Muscle of leg (tissue), 16 donors: ENCODE data around the gene DPEP3. TPM values are rescaled to one million over a fixed set of nuclear protein-coding genes. Genes with fewer than 3 reads are reported as not detected.
"Not testable (repeated sequence)": the region's sequence is repeated elsewhere in the genome, so short reads cannot be mapped to it uniquely, and the experiment has no call there.

Source experiments
- DNase-seq: peaks from one replicate; pipeline ENCODE4 v3.0.0; 2013
- H3K27ac ChIP-seq: one replicate; pipeline ENCODE4 v1.5.1; 2013; ENCODE audit warnings: mild to moderate bottlenecking, low read length, control low read depth
- H3K27me3 ChIP-seq: one replicate; pipeline ENCODE4 v1.6.1; 2013; ENCODE audit warnings: low read length; ENCODE audit not compliant: control insufficient read depth, insufficient read depth
- H3K36me3 ChIP-seq: one replicate; pipeline ENCODE4 v1.6.1; 2013; ENCODE audit warnings: low read length; ENCODE audit not compliant: control insufficient read depth, insufficient read depth
- H3K4me1 ChIP-seq: one replicate; pipeline ENCODE4 v1.6.1; 2013; ENCODE audit warnings: low read length; ENCODE audit not compliant: control insufficient read depth, insufficient read depth
- H3K4me3 ChIP-seq: one replicate; pipeline ENCODE4 v1.5.1; 2013; ENCODE audit warnings: low read length, control low read depth
- H3K9me3 ChIP-seq: replicated peaks from 2 replicates; pipeline ENCODE4 v1.6.1; 2013; ENCODE audit warnings: low read depth, low read length; ENCODE audit not compliant: control insufficient read depth
- WGBS: methylation state at CpG from one replicate; pipeline ENCODE4 v1.1.5; 2013; ENCODE audit warnings: missing lambda C conversion rate; ENCODE audit not compliant: insufficient coverage; 5-methylcytosine and 5-hydroxymethylcytosine counted together
- long read RNA-seq, 11 donors: transcript quantifications; one replicate each; lab custom pipeline, GENCODE V29; 2026
- polyA plus RNA-seq, 8 donors: library from polyadenylated mRNA; unstranded; fragments of 120-200 nt; gene quantifications; one replicate each; pipeline versions ENCODE4 v1.2.1 to v1.2.3, GENCODE V29; 2013; ENCODE audit warnings: inconsistent platforms in 1 of 8, low replicate concordance in 1 of 8; ENCODE audit not compliant: insufficient read length in 8 of 8, insufficient read depth in 1 of 8
- total RNA-seq: library from RNA; stranded (reverse); fragments of 120-200 nt; gene quantifications from one replicate; pipeline ENCODE4 v1.2.4, GENCODE V29; 2013

DPEP3 gene
- 0.04 TPM for total RNA-seq
- under 1 TPM in 4 of 8 donors, not detected in 4; 0.05 to 0.15 (median 0.11) TPM for polyA plus RNA-seq
- long read RNA-seq, donor 1 = 0 reads
- long read RNA-seq, donor 2 = 0 reads
- long read RNA-seq, donor 3 = 0 reads
- long read RNA-seq, donor 4 = 0 reads
- long read RNA-seq, donor 5 = 0 reads
- long read RNA-seq, donor 6 = 0 reads
- long read RNA-seq, donor 7 = 0 reads
- long read RNA-seq, donor 8 = 0 reads
- long read RNA-seq, donor 9 = 0 reads
- long read RNA-seq, donor 10 = 0 reads
- long read RNA-seq, donor 11 = 0 reads

DNA sequence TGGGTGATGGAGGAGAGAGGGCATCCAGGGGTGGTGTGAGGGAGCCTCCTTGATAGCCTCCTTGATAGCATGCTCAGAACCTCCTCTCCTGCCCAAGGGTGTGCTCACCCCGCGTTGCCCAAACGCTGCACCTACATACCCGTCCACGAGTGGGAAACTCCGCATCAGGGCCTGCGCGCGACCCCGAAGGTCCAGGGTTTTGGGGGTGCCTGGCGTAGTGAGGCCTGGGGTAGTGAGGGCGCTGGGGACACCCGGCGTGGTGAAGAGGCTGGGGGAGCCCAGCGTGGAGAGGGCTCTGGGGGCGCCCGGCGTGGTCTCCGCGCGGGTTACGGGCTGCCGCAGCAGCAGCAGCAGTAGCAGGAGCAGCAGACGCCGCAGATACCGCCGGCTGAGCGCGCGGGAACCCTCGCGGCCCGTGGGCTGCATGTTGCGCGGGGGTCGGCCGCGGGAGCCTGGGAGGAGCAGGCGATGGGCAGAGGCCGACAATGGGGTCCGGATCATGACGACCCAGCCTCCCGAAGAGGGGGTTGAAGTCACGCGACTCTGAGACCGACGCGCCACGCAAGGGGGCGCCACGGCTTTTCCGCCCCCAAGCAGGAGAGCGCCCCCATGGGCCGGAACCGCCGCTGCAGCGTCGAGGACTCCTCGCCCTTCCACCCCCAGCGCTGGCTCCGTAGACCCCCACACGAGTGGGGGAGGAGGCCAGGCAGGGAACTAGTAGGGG lies at the start of gene DPEP3:
TSS of gene DPEP3 (minus strand) at position 545 of the 724 bp plus-strand sequence. CDS start at position 426, 119 bp downstream.
- peaks cover 21% of the 10 kb centered on the region for H3K27me3 ChIP-seq
- DNase-seq = no peak
- no peak within 1 kb of the TSS for H3K4me3 ChIP-seq
- H3K36me3 ChIP-seq = no peaks in the 10 kb centered on the region
- H3K9me3 ChIP-seq = no peaks in the 10 kb centered on the region
- 56% methylated on average over 54 of the region's 62 CpGs for WGBS
- H3K4me1 ChIP-seq = peaks cover 18% of the 10 kb centered on the region
- H3K27ac ChIP-seq = no peak within 1 kb of the TSS

DNA sequence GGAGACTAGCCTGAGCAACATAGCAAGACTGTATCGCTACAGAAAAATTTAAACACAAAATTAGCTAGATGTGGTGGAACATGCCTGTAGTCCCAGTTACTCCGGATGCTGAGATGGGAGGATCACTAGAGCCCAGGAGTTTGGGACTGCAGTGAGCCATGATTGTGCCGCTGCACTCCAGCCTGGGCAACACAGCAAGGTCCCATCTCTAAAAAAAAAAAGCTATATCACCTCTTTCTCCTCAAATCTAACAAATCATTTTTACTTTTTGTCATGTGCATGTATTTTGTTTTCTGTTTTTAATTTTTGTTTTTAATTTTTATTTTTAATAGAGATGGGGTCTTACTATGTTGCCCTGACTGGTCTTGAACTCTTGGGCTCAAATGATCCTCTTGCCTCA lies 48.7 kb upstream of the DPEP3 start:
- H3K4me3 ChIP-seq = no peak overlapping the region
- no peak for DNase-seq
- WGBS = 90% methylated on average over 2 of the region's 3 CpGs
- peaks cover 36% of the 10 kb centered on the region for H3K36me3 ChIP-seq
- no peak overlapping the region for H3K27ac ChIP-seq
- no peaks in the 10 kb centered on the region for H3K27me3 ChIP-seq
- peaks cover 3% of the 10 kb centered on the region for H3K4me1 ChIP-seq
- H3K9me3 ChIP-seq = no peaks in the 10 kb centered on the region

DNA sequence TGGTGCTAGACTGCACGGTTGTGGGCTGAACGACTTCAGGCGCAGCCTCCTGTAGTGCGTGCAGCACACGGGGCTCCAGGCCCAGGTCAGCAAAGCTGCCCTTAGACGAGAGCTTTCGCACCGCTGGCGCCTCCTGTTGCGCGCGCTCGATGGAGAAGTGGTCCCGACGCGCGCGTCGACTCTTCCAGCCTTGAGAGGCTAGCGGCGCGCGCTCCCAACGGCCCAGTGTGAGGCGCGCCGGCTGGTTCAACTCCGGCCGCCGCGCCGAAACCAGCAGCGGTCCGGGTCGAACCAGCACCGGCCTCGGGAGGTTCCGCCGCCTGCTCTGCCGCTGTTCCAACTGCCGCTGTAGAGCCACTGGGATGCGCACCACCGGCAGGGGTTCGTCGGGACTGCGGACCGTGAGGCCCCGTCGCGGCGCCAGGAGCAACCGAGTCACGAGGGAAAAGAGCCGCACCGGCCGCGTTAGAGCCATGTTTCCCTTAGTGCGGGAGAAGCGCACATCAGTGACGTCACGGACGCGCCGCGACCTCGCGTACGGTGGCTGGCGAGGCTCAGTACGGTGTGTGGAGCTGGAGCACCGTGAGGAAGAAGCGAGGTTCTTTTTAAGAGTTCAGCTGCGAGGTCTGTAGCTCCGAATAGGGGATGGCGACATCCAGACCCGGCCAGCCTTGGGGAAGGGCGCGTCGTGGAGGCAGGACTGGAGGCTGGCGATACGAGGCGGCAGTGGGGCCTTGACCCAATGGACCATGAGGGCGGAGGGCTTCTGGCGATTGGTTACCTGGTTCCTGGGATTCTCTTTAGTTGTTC lies 42.6 kb upstream of the DPEP3 start, which contains the start of the genes DDX28 and DUS2:
TSS of gene DDX28 (minus strand) at position 505 of the 810 bp plus-strand sequence. CDS start at position 475, 30 bp downstream.
TSS of gene DUS2 (plus strand) at position 557 of the 810 bp plus-strand sequence. CDS start 14,740 bp downstream, outside the sequence.
- under 1% methylated on average over 84 of the region's 84 CpGs for WGBS
- H3K4me1 ChIP-seq = peaks cover 20% of the 10 kb centered on the region

GRCh38 chr16:68022278-68022727 lies 42.0 kb upstream of the DPEP3 start:
- H3K4me1 ChIP-seq = peaks cover 20% of the 10 kb centered on the region
- peak overlapping the region; percentile 97 for H3K4me3 ChIP-seq
- no peaks in the 10 kb centered on the region for H3K27me3 ChIP-seq
- H3K9me3 ChIP-seq = no peaks in the 10 kb centered on the region
- peaks cover 21% of the 10 kb centered on the region for H3K36me3 ChIP-seq
- 4% methylated on average over 18 of the region's 19 CpGs for WGBS
- peak; percentile 11 for DNase-seq
- peak overlapping the region; percentile 89 for H3K27ac ChIP-seq

More for the DNA sequence above, 42.6 kb upstream of the DPEP3 start, which contains the start of the genes DDX28 and DUS2:
- no peaks in the 10 kb centered on the region for H3K27me3 ChIP-seq
- no peaks in the 10 kb centered on the region for H3K9me3 ChIP-seq
- peak; percentile 97 for DNase-seq
- H3K4me3 ChIP-seq = peak within 1 kb of the TSS; percentile 97
- peaks cover 27% of the 10 kb centered on the region for H3K36me3 ChIP-seq
- H3K27ac ChIP-seq = peak within 1 kb of the TSS; percentile 89

DNA sequence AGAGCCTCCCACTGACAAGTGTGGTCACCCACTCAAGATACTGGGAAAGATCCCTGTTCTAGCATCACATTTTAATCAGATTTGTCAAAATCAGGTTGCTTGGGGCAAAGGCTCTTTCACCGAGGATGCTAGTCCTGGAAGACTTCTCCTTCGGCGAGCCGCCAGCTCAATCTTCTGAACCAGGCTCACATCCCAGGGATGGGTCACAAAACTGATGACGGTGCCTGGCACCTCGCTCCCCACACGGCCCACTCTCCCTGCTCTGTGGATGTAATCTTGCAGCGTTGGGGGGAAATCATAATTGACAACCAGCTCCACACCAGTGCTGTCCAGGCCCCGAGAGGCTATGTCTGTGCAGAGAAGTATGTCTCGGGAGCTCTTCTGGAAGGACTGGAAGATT lies 41.2 kb upstream of the DPEP3 start:
- peak overlapping the region; percentile 97 for H3K4me3 ChIP-seq
- no peaks in the 10 kb centered on the region for H3K27me3 ChIP-seq
- H3K4me1 ChIP-seq = peaks cover 20% of the 10 kb centered on the region
- no peaks in the 10 kb centered on the region for H3K9me3 ChIP-seq
- WGBS = 93% methylated on average over 5 of the region's 10 CpGs
- peaks cover 20% of the 10 kb centered on the region for H3K36me3 ChIP-seq
- H3K27ac ChIP-seq = no peak overlapping the region
- DNase-seq = no peak

GRCh38 chr16:68019167-68019680 lies 38.9 kb upstream of the DPEP3 start:
- H3K27me3 ChIP-seq = no peaks in the 10 kb centered on the region
- no peak overlapping the region for H3K4me3 ChIP-seq
- DNase-seq = no peak
- peaks cover 20% of the 10 kb centered on the region for H3K4me1 ChIP-seq
- peaks cover 11% of the 10 kb centered on the region for H3K36me3 ChIP-seq
- no peak overlapping the region for H3K27ac ChIP-seq
- WGBS = 68% methylated on average over 3 of the region's 8 CpGs
- H3K9me3 ChIP-seq = no peaks in the 10 kb centered on the region

GRCh38 chr16:68015681-68016080 lies 35.4 kb upstream of the DPEP3 start, which contains the start of gene DPEP2NB:
Gene DPEP2NB (minus strand): TSS chr16:68015911. CDS start chr16:68015770, 141 bp downstream.
- 100% methylated on average over 1 of the region's 5 CpGs for WGBS
- H3K4me3 ChIP-seq = no peak within 1 kb of the TSS
- H3K27ac ChIP-seq = no peak within 1 kb of the TSS
- DNase-seq = no peak
- H3K36me3 ChIP-seq = no peaks in the 10 kb centered on the region
- H3K4me1 ChIP-seq = no peaks in the 10 kb centered on the region
- H3K9me3 ChIP-seq = no peaks in the 10 kb centered on the region
- H3K27me3 ChIP-seq = peaks cover 2% of the 10 kb centered on the region

DNA sequence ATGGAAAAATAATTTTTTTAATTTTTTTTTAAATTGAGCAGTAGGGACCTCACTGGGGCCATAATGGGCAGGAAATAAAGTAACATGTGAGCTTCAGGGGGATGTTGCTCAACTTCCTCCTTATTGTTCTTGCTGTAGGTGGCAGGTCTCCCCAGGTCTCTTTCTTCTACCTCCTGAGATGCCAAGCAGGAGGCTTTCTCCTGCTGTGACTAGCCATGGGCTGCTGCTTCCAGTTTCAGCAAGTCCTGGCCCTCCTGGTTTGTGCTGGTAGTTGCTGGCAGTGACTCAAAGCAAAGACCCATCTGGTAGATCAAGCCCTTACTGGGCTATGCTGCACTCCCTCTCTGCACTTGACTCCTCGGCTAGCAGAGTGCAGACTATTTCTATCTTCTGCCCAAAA lies 33.1 kb upstream of the DPEP3 start:
- no peak overlapping the region for H3K27ac ChIP-seq
- H3K36me3 ChIP-seq = no peaks in the 10 kb centered on the region
- H3K4me3 ChIP-seq = no peak overlapping the region
- H3K27me3 ChIP-seq = peaks cover 2% of the 10 kb centered on the region
- no CpG with 5 or more reads among the region's 1 CpG for WGBS
- DNase-seq = no peak
- H3K9me3 ChIP-seq = no peaks in the 10 kb centered on the region
- peaks cover 3% of the 10 kb centered on the region for H3K4me1 ChIP-seq

DNA sequence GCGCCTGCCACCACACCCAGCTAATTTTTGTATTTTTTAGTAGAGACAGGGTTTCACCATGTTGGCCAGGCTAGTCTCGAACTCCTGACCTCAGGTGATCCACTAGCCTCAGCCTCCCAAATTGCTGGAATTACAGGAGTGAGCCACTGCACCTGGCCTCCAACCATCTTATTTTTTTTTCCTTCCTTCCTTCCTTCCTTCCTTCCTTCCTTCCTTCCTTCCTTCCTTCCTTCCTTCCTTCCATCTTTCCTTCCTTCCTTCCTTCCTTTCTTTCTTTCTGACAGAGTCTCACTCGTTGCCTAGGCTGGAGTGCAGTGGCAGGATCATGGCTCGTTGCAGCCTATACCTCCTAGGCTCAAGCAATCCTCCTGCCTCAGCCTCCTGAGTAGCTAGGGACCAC lies 29.6 kb upstream of the DPEP3 start:
- not testable (repeated sequence) for H3K36me3 ChIP-seq, H3K4me3 ChIP-seq, H3K27me3 ChIP-seq, H3K27ac ChIP-seq, H3K4me1 ChIP-seq, DNase-seq, H3K9me3 ChIP-seq
- 80% methylated on average over 1 of the region's 4 CpGs for WGBS
